ENCODE measurements around the gene TMPRSS3. TPM values are rescaled to one million over a fixed set of nuclear protein-coding genes. Genes with fewer than 3 reads are reported as not detected.

The TMPRSS3 gene
- polyA plus RNA-seq, 2 of the 4 experiments (the other 2 are of a cell fraction), result 0.10 to 0.12 TPM

GRCh38 chr21:42348762-42349161 is 47.1 kb downstream of the TMPRSS3 start:
- no peak for DNase-seq (ENCODE audit: low read depth in 1 of 2, low spot score in 1 of 2)
- no peak overlapping the region for H3K4me3 ChIP-seq
- no peaks in the 10 kb centered on the region for H3K9me3 ChIP-seq
- H3K4me2 ChIP-seq, result no peak overlapping the region
- ATAC-seq, result no peak
- 33% methylated on average over 2 of the region's 2 CpGs for WGBS (ENCODE audit: missing lambda C conversion rate)
- CTCF ChIA-PET, result interaction anchor here (0.8 kb wide), 1 partner anchor 9 kb away, joined by 3 read pairs; no protein-coding TSS in a partner anchor
- POLR2A ChIA-PET, result no interaction called here
- H3K27ac ChIP-seq, result no peak overlapping the region
- TF ChIP-seq KDM5A (IDR thresholded peaks at IDR 0.05), result no peak
- no peak for TF ChIP-seq ZC3H11A (IDR thresholded peaks at IDR 0.05)
- no peak for TF ChIP-seq PBX3 (IDR thresholded peaks at IDR 0.05)
- no peak for TF ChIP-seq RNF2 (IDR thresholded peaks at IDR 0.05; ENCODE audit: borderline replicate concordance, low read depth)
- no peak for TF ChIP-seq RARB (CRISPR knock-in tag; IDR thresholded peaks at IDR 0.05)
- no peak for TF ChIP-seq TP53 (CRISPR knock-in tag; IDR thresholded peaks at IDR 0.05)
- TF ChIP-seq PHF8 (IDR thresholded peaks at IDR 0.05; ENCODE audit: borderline replicate concordance, low read depth), result no peak
- no peak for TF ChIP-seq POLR2AphosphoS2 (conservative IDR thresholded peaks at IDR 0.05; ENCODE audit: low read length)
- TF ChIP-seq EHF (CRISPR knock-in tag; IDR thresholded peaks at IDR 0.05), result no peak
- no peak for TF ChIP-seq HEYL (CRISPR knock-in tag; IDR thresholded peaks at IDR 0.05)
- no peak for TF ChIP-seq RAD21 (conservative IDR thresholded peaks at IDR 0.05 in 1 of 2, IDR thresholded peaks at IDR 0.05 in 1 of 2)
- no peak for TF ChIP-seq MAFK (IDR thresholded peaks at IDR 0.05; ENCODE audit: partially characterized antibody)
- TF ChIP-seq NPAS2 (CRISPR knock-in tag; IDR thresholded peaks at IDR 0.05; ENCODE audit: borderline replicate concordance), result no peak
- TF ChIP-seq, protein P1, sequence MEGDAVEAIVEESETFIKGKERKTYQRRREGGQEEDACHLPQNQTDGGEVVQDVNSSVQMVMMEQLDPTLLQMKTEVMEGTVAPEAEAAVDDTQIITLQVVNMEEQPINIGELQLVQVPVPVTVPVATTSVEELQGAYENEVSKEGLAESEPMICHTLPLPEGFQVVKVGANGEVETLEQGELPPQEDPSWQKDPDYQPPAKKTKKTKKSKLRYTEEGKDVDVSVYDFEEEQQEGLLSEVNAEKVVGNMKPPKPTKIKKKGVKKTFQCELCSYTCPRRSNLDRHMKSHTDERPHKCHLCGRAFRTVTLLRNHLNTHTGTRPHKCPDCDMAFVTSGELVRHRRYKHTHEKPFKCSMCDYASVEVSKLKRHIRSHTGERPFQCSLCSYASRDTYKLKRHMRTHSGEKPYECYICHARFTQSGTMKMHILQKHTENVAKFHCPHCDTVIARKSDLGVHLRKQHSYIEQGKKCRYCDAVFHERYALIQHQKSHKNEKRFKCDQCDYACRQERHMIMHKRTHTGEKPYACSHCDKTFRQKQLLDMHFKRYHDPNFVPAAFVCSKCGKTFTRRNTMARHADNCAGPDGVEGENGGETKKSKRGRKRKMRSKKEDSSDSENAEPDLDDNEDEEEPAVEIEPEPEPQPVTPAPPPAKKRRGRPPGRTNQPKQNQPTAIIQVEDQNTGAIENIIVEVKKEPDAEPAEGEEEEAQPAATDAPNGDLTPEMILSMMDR (IDR thresholded peaks at IDR 0.05), result no peak
- TF ChIP-seq HOXB5 (CRISPR knock-in tag; IDR thresholded peaks at IDR 0.05), result no peak
- no peak for TF ChIP-seq CBX8 (IDR thresholded peaks at IDR 0.05)
- TF ChIP-seq ZSCAN20 (CRISPR knock-in tag; IDR thresholded peaks at IDR 0.05), result no peak
- TF ChIP-seq HMGXB4 (CRISPR knock-in tag; IDR thresholded peaks at IDR 0.05; ENCODE audit: borderline replicate concordance), result no peak
- no peak for TF ChIP-seq BCL3 (IDR thresholded peaks at IDR 0.05)
- no peaks in the 10 kb centered on the region for H3K4me1 ChIP-seq
- FAIRE-seq, result no peak

DNA sequence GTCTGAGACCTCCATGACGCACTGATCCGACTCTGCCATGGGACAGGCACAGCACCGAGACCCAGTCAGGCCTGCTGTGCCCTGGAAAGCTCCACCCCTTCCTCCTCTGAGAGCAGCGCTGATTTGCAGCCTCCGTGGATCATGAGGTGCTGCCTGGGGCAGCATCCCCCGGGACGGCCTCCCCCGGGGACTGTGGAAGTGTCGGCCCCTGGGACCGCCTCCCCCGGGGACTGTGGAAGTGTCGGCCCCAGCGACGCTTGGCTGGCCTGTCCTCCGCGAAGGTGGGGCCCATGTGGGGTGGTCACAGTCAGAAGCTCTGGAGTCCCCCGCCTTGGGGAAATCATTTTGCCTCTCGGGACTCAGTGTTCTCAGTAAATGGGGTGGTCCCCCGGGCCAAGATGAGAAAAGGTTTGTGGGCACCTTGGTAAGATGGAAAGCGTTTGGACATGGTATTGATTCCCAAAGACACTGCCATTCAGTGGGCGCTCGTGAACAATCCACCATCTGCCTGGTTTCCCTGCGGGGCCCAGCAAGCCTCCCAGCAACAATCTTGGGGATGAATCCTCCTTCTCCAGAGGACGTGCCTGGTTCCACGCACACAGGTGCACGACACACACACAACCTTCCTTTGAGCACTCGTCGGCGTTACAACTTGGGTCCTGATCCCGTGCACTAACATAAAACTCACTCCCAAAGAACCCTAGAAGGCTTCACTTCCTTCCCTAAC is 48.1 kb downstream of the TMPRSS3 start:
- ChIA-PET POLR2A (no interaction called here), CTCF (interaction anchor here (2.3 kb wide), 1 partner anchor 10 kb away, joined by 5 read pairs; no protein-coding TSS in a partner anchor)
- WGBS (ENCODE audit: missing lambda C conversion rate), result 68% methylated on average over 17 of the region's 30 CpGs
- H3K4me2 ChIP-seq, result no peak overlapping the region
- H3K4me3 ChIP-seq, result no peak overlapping the region
- no peak for DNase-seq (ENCODE audit: low read depth in 1 of 2, low spot score in 1 of 2)
- no peak for FAIRE-seq
- ATAC-seq, result no peak
- H3K9me3 ChIP-seq, result no peaks in the 10 kb centered on the region
- H3K4me1 ChIP-seq, result no peaks in the 10 kb centered on the region
- H3K27ac ChIP-seq, result no peak overlapping the region
- TF ChIP-seq PHF8 (IDR thresholded peaks at IDR 0.05; ENCODE audit: borderline replicate concordance, low read depth) (no peak), RNF2 (IDR thresholded peaks at IDR 0.05; ENCODE audit: borderline replicate concordance, low read depth) (no peak), POLR2A (IDR thresholded peaks at IDR 0.05; ENCODE audit: low read length) (no peak), CHD4 (IDR thresholded peaks at IDR 0.05; ENCODE audit: borderline replicate concordance) (no peak), FOSL2 (IDR thresholded peaks at IDR 0.05) (no peak), FOSL2 (CRISPR knock-in tag; IDR thresholded peaks at IDR 0.05) (no peak), RCOR1 (IDR thresholded peaks at IDR 0.05; ENCODE audit: low read depth, low read length) (no peak), EHMT2 (IDR thresholded peaks at IDR 0.05; ENCODE audit: low read depth) (no peak), POLR2AphosphoS2 (conservative IDR thresholded peaks at IDR 0.05; ENCODE audit: low read length) (no peak)
- TF ChIP-seq, protein P2, sequence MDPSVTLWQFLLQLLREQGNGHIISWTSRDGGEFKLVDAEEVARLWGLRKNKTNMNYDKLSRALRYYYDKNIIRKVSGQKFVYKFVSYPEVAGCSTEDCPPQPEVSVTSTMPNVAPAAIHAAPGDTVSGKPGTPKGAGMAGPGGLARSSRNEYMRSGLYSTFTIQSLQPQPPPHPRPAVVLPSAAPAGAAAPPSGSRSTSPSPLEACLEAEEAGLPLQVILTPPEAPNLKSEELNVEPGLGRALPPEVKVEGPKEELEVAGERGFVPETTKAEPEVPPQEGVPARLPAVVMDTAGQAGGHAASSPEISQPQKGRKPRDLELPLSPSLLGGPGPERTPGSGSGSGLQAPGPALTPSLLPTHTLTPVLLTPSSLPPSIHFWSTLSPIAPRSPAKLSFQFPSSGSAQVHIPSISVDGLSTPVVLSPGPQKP (IDR thresholded peaks at IDR 0.05; ENCODE audit: low read depth, low read length), result no peak
- TF ChIP-seq, protein P1 (IDR thresholded peaks at IDR 0.05), result no peak
